Hepatic stellate cell (primary cell): ENCODE data around the gene HEG1.
"Not testable (repeated sequence)": the region's sequence is repeated elsewhere in the genome, so short reads cannot be mapped to it uniquely, and the experiment has no call there.

ENCODE experiments used
- DNase-seq: peaks from one replicate; pipeline ENCODE4 v3.0.0; 2011; ENCODE audit warnings: low spot score

The HEG1 gene

DNA sequence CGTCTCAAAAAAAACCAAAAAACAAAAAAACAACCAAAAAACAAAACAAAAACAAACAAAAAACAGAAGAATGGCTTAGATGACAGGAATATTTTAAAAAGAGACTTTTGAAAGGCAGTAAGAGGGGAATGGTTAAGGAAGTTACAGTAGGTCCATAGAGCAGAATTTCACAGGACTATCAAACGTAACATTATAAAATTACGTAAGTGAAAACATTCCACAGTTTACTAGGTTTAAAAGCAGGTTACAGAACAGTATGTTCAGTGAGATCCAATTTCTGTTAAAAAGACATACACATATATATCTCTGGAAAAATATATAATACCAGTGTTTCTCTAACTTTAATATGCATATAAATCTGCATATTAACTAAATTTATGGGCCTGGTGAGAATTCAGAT is 71.0 kb downstream of the HEG1 start:
- DNase-seq = no peak

DNA sequence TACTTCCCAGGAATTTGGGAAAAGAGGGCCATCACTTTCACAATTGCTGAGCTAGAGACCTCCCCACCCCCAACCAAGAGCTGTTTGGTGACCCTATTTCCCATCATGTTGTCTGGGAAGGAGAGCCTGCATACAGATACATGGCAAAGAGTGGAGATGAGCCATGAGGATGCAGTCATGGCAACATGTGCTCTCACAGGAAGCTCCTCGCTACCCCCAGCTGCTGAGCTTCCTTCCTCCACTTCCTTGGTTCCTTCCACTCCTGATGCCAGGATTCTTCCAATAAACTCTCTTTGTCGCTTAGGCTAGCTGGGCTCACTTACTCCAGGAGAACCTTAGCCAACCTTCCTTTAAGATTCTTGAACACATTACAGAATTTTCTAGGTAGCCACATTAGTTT is 72.9 kb downstream of the HEG1 start:
- DNase-seq = no peak

DNA sequence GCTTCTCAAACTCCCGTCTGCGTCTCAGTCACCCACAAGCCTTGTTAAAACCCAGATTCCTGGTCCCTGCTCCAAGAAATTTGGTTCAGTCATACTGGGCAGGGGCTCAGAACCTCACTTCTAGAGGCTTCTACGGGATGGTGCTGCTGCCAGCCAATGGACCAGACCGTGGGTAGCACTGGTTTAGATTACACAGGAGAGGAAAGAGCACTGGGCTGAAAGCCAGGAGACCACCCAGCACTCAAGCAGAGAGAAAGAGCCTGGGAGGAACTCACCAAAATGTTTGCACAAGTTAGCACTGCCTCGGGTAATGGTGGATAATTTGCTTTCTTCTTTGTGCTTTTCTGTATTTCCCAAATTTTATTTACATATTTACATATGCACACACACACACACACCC is 74.3 kb downstream of the HEG1 start:
- no peak for DNase-seq

DNA sequence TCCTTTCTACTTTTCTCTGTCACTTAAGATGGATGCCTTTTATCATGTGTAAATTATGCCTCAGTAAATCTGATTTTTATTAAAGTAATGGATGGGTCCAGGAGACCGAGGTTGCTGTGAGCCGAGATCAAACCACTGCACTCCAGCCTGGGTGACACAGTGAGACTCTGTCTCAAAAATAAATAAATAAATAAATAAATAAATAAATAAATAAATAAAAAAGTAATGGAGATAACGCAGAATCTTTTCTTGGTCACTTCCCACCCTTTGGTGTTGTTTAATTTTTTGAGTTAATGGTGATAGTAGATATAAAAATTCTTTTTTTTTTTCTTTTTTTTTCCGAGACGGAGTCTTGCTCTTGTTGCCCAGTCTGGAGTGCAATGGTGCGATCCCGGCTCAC is 77.2 kb downstream of the HEG1 start:
- no peak for DNase-seq

DNA sequence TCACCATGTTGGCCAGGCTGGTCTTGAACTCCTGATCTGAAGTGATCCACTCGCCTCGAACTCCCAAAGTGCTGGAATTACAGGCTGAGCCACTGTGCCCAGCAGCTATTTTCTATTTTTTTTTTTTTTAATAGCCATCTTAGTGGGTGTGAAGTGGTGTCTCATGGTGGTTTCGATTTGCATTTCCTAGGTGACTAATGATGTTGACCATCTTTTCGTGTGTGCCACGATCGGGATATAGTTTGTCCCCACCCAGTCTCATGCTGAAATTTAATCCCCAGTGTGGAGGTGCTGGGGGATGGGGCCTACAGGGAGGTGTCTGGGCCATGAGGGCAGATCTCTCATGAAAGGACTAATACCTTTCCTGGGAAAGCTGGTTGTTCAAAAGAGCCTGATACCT is 79.4 kb downstream of the HEG1 start:
- DNase-seq = no peak

DNA sequence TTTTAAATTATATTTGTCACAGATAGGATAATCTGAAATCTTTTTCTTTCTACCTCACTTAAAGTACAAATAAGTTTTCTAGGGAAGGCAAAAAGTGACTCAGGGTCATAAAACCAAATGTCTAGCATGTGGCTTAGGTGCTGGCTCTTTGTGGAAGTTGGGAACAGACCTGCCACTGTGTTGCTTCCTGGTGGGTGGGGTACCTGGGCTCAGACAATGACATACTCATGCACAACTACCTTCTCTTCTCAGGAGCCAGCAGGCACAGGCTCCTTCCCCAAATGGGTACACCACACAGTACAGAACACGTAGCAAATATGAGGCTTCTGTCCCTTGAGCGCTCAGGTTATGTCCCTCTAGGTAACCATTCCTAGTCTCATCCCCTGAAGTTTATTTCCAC is 81.1 kb downstream of the HEG1 start:
- DNase-seq = no peak

DNA sequence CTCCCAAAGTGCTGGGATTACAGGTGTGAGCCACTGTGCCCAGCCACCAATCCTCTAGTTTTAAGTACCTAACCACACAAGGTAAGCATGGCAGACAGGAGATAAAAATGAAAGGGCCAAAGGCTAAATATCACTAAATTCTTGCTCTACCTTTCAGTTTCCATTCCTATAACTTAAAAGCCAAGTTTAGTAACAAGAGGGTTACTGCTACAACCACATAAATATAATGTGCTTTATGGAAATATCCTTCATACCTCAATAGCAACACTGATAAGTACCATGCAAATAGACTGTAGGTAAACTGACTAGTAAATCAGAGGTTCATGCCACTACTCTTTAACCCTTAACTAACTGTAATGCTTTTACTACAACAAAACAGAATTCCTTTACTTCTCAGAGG is 82.5 kb downstream of the HEG1 start:
- no peak for DNase-seq

DNA sequence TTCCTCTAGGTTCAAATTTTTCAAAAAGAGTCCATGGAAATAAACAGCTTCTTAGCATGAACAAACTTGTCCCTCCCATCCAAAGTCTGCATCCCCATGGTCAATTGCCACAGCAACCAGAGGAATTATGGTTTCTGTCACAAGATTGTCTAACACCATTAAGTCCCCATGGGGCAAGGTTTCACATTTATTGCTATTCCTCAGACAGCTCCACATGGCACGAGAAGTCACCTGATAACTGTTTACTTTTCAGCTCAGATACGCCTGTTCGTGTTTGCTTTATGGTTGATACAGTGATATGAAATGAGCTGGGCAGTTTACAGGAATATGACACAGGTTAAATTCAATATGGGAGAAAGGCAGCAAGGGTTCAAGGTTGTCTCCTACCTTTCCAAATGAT is 83.3 kb downstream of the HEG1 start:
- no peak for DNase-seq

DNA sequence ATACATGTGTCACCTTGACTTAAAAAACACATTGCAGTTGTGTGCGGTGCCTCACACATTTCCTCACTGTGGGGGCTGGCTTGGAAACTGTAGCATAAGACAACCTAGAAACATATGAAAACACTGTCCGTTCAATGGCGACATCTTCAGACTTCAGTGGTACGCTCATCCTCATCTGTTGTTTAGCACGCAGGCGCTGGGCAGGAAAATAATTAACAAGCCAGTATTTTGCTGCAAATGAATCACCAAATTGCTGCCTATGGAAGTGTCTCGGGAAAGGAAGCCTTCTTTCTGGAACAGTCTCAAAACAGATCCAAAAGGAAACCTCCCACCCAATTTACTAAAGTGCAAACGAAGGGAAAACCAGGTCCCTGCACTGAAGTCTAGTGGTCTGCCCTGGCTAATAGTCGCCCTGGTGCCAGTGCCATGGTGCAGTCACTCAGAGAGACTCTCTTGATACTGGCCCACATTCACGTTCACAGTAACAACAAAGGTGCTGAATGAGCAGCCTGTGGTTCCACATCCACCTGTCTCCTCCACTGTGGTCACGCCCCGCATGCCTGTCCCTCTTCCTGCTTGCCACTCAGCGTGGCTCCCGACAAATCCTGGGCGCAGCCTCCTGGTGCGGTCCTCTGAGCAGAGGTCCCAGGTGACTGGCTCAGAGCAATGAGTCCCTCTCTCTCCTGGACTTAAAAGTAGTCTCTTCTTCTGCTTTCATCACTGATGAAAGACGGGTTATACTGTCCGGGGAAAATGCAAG is 85.7 kb downstream of the HEG1 start:
- DNase-seq = no peak

DNA sequence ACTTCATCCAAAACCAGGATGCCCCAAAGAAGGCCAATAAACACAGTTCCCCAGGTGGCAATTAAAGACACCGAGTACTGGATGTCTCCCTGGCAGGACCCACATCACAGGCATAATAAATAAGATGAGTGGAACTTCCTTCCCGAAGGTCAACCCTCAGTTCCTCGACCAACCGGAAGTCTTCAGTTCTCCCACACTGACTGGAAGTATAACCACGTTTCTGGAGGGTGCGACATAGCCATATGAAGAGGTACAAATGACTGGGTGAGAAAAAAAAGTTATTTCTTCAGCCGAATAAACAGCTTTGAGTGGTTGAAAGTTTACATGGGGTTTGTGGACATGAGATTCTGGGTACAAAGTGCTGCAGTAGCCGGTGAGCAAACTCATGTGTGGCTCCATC is 86.6 kb downstream of the HEG1 start:
- no peak for DNase-seq

DNA sequence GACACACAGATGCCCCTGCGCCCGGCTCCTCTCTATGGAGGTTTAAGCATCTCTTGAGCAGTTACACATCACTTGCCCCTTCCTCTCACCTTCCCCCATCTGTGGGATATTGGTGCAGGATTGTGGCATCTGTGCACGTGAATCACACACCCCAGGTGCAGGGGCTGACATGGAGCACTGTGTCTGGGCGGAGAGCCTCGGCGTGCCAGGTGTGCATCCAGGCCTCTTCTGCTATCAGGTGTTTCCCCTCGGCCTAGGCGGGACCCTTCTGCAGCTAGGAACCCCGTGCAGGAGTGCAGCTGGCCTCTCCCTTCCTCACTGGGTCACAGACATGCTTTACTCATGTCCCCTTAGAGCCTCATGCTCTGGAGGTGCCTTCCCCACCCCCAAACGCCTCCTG is 87.8 kb downstream of the HEG1 start:
- DNase-seq = no peak

DNA sequence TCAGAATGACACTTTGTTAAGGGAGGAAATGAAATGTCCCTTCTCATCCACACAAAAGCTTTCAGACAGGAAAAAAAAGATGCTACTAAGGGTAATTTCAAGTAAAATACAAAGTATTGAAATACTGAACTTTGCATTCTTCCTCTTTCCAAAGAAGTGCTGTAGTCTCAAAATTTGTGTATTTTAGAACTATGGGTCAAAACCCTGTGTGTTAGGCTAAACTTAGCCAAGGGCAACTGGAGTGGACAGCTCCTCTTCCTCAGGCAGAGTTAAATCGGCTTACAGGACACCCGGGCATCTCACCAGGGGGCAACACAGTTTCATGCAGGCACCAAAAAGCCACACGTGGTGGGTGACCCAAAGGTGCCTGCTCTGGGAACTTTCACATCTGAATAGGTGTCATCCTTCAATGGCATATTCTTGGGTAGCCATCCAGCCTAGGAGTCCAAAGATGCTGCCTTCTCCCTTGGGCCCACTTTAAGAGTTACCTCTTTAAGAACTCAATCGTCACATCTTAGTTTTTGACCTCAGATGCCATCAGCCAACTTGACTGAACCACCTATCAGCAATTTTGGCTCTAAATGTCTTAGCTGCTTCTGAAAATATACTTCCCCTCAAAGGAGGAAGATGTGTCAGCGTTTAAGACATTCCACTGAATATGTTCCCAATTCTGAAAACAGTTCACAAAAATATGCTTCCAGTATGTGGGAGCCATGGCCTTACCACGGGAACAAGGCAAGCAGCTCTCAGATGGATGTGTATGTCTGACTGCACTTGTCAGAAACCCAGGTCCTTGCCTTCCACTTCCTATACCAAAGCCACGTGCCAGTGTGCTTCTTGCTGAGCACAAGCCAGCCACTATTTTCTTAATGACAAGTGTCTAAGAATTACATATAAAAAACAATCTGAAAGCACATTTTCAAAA is 89.0 kb downstream of the HEG1 start:
- no peak for DNase-seq

DNA sequence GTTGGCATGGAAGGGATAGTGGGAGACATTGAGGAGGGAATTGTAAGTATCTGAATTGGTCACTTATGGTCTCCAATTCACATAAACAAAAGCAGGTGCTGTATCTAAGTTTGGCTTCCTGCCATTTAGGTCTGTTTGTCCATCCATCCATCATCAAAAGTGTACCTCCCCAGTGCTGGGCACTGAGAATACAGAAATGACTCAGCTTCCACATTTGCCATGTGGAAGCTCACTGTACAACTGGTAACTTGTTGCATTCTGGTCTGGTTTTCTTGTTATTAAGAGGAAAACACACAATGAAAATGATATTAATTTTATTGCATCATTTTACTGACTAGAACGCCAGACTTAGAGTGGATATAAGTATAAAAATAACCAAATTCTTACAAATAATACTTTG is 90.4 kb downstream of the HEG1 start:
- DNase-seq = no peak

DNA sequence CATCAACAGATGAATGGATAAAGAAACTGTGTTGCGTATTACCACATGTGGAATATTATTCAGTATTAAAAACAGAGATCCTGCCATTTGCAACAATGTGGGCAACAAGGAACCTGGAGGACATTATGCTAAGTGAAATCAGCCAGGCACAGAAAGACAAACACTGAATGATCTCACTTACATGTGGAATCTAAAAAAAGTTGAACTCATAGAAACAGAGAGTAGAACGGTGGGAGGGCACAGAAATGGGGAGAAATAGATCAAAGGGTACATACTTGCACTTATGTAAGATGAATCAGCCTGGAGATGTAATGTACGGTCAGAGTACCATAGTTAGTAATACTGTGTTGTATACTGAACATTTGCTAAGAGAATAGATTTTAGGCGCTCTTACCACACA is 91.4 kb downstream of the HEG1 start:
- no peak for DNase-seq

DNA sequence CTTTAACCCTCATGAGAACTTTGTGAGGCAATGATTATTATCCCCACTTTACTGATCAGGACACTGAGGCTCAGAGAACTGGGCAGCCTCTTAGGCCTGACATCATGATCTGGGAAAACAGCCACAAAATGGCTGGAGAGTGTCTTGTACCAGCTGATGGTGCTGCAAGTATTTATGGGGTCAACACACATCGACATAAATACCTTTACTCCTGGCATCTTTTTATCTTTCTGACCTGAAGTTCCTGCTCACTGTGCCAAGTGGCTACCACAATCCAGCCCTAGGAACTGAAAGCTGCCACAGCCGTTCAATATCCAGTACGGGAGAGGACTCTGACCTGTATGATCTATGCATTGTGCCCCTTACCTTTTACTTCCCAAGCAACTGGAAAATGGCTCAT is 92.0 kb downstream of the HEG1 start:
- no peak for DNase-seq

DNA sequence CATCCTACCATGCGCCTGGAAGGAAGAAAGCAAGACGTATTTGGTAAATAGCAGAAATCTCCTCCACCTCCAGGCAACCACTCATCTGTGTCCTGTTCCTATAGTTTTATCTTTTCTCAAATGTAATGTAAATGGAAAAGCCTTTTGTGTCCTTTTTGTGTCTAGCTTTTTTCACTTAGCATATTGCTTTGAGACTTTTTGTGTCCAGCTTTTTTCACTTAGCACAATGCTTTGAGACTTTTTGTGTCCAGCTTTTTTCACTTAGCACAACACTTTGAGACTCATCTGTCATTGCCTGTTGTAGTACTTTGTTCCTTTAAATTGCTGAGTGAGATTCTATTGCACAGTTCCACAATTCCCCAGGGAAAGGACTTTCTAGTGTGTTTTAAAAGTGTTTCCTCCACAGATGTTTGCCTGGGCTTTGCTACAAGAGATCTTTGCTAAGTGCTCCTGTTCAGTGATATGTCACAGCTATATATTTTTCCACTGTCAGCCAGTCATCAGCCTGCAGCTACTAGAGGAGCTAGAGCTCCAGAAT is 93.3 kb downstream of the HEG1 start:
- no peak for DNase-seq

DNA sequence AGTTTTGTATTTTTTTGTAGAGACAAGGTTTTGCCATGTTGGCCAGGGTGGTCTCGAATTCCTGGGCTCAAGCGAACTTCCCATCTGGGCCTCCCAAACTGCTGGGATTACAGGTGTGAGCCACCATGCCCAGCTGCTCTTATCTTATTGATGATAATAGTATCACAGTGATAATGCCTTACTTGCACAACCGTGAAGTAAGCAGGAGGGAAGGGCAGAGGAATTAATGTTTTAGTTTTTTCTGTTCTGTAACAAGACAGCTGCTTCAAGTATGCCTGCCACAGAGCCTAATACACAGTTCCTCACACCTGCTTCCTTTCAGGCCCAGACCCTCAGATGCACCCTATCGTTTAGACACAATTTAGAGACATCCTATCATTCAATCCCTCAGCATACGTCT is 95.1 kb downstream of the HEG1 start:
- DNase-seq = no peak

DNA sequence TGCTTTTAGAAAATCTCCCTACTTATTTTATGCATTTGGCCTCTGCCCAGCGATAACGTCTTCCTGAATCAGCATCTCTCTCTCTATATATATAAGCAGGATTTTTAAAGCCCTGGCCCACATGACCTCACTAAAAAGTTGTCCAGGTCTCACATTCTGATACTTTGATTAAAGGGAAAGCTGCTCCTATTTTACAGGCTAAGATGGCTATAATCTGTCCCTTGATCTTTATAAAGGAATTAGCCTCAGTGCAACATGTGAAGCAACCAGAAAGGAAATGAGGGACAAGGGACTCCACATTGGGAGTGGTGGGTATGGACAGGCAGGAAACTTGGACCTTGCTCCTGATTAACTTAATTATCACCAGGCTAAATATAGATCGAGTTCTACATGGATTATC is 95.7 kb downstream of the HEG1 start:
- no peak for DNase-seq

DNA sequence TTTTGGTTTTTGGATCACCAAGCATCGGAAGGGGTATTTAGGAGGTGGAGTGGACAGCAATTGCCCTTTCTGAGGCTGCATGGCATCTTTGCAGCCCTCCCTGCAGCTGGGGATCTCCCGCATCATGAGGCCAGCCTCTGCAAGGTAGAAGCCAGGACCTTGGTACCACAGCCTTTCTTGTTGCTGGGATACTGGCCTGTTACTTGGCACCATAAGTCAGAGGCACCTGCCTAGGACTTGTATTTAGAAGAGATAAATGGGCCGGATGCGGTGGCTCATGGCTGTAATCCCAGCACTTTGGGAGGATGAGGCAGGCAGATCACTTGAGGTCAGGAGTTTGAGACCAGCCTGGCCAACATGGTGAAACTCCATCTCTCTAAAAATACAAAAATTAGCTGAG is 97.8 kb downstream of the HEG1 start:
- not testable (repeated sequence) for DNase-seq

DNA sequence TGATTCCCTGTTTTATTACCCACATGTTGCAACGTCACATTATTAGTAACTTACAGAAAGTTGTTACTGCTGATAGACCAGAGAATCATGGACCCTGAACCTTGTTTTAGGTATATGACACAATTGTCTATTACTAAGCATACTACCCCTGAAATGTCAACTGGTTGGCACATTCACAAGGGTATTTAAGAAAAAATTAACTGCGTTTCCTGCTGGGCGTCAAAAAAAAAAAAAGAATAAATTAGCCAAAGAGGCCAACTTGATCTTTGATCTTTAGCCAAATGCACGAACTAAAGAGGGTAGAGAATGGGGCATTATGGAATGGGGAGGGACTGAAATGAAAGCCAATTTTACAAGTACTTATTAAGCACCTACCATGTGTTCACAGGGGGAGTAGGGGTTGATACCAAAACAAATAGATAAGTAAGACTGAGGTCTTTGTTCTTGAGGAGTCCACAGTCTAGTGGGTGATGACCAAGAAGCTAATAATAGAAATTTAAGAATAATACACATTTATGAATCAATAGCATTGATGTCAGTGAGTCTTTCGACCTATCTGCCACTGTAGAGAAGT is 103.4 kb downstream of the HEG1 start:
- no peak for DNase-seq

DNA sequence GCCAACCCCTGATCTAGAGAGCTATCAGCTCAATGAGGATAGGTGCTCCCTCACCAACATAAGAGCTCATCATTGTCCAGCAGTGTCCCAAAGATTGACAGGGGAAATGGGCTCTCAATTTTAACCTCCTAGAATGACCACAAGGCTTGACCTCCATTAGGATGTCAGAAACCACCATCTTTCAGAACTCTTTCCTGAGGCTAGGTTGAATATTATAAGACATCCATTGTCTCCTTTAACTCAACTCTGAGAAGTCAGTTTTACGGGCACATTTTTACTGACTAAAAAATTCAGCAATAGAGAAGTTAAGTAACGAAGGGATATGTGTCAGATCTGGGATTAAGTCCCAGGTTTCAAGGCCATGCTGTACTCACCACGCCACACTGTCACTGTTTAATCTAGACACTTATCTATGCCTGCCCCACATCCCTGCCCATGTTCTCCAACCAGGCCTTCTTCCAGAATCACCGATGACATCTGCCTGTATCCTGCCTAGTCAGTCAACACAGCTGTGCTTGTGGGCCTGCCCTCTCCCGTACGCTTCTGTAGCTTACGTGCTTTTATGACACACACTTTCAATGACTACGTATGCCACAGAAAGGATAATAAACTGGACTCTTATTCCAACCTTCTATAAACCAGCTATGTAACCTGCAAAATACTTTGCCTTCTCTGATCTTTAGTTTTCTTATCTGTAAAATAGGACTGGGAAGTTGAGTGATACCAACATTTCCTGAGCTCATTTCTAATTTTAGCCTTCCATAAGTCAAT is 104.1 kb downstream of the HEG1 start:
- DNase-seq = no peak

DNA sequence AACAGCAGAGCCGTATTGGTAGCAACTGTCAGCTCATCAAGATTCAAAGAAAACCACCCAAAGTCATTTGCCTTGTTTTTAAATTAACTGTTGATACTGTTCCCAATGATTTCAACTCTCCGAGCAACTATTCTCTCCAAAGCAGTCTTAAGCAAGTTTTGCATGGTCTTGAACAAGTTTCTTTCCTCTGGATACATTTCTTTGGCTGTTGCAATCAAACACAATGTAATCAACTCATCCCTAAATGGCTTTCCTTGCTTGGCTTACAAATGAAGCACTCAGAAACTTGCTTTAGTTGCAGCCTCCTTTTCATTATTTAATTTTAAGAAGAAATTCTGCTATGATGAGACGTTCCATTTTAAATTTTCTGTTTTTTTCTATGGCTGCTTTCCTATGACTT is 105.8 kb downstream of the HEG1 start:
- no peak for DNase-seq
